SU-DHL-6 (cell line): ENCODE measurements around the gene STPG2.

Source experiments
- EZH2phosphoT487 ChIP-seq: fragments of 200-600 bp; sonication (generic), shearing (Covaris generic); conservative IDR thresholded peaks from 2 replicates; pipeline ENCODE4 v1.6.1; 2018; ENCODE audit warnings: mild to moderate bottlenecking, antibody characterized with exemption, low read length, moderate library complexity, mixed read lengths
- TF ChIP-seq, protein P1 (sequence below): fragments of 200-600 bp; sonication (generic); IDR thresholded peaks from one replicate; pipeline ENCODE4 v1.5.1; 2017; ENCODE audit warnings: antibody characterized with exemption, mild to moderate bottlenecking, low read length, moderate library complexity; ENCODE audit not compliant: insufficient read depth, poor library complexity, severe bottlenecking

DNA sequence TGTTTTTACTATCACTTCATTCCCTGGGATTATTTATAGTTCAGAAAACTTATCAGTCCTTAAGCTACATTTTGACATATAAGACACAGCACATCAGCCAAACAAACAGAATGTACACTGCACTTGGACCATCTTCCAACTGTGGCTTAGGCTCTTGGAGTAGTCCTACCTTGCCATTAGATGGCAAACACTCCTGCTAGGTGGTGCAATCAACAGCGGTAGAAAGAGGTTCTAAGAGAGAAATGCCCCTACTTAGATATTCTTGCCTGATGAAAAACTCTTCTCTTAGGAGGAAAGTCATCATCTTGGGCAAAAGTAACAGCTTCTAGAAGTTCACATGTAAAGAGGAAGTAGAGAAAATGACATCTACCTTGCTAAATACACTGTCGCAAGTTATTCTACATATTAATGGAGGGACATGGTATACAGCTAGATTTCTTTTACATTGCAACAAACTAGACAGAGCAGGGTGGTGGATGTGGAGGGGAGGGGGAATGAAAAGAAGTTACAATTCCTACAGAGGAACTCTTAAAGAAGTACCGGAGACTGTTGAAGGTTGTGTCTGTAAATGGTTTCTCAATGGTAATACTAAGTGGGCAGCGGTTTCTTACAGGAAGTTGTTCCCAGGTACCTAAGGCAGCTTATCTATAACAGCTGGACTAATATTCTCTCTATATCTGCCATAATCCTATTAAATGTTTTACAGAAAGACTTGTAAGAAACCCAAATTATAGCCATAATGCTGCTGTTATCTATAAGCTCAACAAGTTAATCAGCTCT is 8.1 kb upstream of the STPG2 start:
- TF ChIP-seq, protein P1, sequence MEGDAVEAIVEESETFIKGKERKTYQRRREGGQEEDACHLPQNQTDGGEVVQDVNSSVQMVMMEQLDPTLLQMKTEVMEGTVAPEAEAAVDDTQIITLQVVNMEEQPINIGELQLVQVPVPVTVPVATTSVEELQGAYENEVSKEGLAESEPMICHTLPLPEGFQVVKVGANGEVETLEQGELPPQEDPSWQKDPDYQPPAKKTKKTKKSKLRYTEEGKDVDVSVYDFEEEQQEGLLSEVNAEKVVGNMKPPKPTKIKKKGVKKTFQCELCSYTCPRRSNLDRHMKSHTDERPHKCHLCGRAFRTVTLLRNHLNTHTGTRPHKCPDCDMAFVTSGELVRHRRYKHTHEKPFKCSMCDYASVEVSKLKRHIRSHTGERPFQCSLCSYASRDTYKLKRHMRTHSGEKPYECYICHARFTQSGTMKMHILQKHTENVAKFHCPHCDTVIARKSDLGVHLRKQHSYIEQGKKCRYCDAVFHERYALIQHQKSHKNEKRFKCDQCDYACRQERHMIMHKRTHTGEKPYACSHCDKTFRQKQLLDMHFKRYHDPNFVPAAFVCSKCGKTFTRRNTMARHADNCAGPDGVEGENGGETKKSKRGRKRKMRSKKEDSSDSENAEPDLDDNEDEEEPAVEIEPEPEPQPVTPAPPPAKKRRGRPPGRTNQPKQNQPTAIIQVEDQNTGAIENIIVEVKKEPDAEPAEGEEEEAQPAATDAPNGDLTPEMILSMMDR, result no peak
- TF ChIP-seq EZH2phosphoT487, result no peak
